Urothelium cell line (cell line): Measurements from ENCODE around the gene PRR7.
"Not testable (repeated sequence)": the region's sequence is repeated elsewhere in the genome, so short reads cannot be mapped to it uniquely, and the experiment has no call there.

ENCODE experiments used
- DNase-seq: peaks from one replicate; pipeline ENCODE4 v3.0.0; 2011; ENCODE audit warnings: low spot score, mixed read lengths
- FAIRE-seq: peaks from 2 replicates; lab custom pipeline; 2011; peaks lifted over from hg19 to GRCh38; lab: Jason Lieb, UNC

Gene PRR7

DNA sequence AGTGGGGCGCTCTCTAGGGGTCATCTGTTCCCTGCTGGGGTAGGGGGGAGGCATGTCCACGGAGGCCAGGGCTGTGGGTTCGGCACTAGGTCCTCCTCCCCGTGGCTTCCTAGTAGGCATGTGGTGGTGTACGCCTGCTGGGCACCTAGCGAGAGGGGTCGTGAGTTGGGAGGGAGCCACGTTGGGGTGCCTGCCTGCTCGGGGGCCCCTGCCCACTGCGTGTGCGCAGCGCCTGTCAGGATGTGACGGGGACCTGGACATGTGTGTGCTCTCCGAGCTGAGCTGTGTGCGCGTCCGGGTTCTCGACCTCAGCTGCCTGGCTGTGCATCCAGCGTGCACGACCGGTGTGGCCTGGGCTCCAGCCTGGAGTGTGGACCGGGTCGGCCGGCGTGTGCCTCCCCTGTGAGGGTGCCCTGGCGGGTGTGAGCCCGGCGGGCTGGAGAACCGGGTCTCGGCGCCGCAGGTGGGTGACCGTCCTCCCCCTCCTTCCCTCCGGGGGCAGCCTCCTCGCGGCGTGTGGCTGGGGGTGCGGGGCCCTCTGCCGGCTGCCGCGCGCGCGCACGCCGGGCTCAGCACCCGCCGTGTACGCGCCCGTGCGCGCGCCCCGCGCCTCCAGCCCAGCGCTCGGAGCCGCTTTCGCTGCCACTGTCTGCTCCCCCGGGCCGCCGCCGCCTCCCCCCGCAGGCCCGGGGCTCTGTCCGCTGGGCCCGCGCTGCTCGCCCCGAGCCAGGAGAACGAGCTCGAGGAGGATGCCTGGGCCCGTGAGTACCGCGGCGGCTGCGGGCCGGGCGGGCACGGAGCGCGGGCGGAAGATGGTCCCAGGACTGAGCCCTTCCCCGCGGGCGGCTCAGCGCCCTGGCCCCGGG lies at the start of gene PRR7:
Gene PRR7, plus strand, starts transcription at position 615 of the 866 bp plus-strand sequence. CDS start 8,254 bp downstream, outside the sequence.
- peak; percentile 91 for DNase-seq
- FAIRE-seq: peak; percentile 93

GRCh38 chr5:177397875-177398390 lies 48.7 kb upstream of the PRR7 start:
- DNase-seq: no peak
- FAIRE-seq: no peak

GRCh38 chr5:177399997-177400868 lies 46.4 kb upstream of the PRR7 start, which contains the start of gene PFN3:
Gene PFN3 (minus strand): TSS chr5:177400661. CDS start chr5:177400576, 85 bp downstream.
- DNase-seq (no peak), FAIRE-seq (no peak)

DNA sequence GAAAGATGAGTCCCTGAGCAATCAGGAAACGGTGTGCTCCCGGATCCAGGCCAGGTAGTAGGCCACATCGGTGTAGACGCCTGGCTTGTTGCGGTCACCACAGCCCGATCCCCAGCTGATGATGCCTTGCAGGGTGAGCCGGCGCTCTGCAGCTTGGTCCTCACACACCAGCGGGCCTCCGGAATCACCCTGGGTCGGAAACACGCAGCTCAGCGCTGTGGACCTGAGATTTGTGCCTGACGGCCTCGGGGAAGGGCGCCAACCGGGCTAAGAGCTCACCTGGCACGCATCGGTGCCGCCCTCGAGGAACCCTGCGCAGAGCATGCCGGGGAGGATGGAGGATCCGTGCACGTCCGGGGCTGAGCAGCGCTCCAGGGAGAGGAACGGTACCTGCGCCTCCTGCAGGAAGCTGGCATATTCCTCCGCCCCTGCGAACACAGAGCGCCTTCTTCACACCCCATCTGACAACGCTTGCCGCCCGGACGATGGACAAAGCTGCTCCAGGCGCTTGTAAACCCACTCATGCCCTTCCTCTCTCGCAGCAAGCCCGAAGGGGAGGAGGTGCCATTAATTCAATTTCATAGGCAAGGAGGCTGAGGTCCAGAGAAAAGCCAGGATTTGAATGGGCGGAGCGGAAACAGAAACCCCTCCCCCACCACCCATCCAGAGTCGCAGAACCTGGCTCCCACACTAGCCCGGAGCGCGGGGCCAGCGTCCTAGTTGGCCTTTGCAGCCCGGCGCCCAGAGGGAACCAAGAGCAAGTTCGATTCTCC lies 44.2 kb upstream of the PRR7 start:
- FAIRE-seq (no peak), DNase-seq (no peak)

- DNase-seq: no peak
- FAIRE-seq: no peak
Observed at GRCh38 chr5:177403102-177403791, 43.4 kb upstream of the PRR7 start.

GRCh38 chr5:177403792-177404640 lies 42.6 kb upstream of the PRR7 start:
- FAIRE-seq: peak; percentile 78
- DNase-seq: peak; percentile 92

DNA sequence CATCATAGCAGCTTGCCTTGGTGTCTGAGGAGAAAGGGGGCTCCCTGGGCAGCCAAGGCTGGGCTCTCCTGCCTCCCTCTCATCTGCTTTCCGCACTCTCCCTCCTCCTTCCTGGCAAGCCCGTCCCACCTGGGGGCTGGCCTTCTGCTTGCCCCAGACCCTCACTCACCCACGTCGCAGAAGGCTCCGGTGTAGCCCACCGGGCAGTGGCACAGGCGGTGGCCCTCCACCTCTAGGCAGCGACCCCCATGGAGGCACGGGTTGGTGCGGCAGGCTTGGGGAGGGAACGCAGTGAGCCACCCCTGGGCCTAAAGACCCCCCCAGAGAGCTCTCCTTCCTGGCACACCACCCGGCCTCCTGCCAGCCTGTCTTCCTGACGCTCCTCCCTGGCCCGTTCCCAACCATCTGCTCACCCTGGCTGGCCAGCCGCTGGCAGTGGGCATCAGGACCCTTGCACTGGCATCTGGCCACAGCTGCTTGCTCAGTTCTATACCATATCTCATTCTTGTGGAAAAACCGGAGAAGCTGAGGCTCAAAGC lies 41.9 kb upstream of the PRR7 start:
- FAIRE-seq (no peak), DNase-seq (peak; percentile 23)

DNA sequence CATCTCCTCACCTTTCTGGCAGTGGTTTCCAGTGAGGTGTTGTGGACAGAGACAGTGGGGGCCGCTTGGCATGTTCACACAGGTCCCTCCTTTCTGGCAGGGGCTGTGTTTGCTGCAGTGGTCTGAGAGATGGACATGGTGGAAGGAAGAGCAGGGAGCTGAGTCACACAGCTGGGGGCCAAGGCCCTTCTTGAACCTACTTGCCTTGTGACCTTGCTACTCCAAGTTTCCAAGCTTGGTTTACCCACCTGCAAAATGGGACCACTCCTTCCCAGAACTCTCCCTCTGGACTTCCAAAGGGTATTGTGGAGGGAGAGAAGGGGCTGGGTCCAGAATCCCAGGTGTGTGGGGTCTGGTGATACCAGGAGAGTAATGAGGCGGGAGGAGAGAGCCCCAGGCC lies 41.3 kb upstream of the PRR7 start:
- FAIRE-seq (no peak), DNase-seq (no peak)

GRCh38 chr5:177405805-177406204 lies 40.8 kb upstream of the PRR7 start:
- FAIRE-seq (no peak), DNase-seq (no peak)

DNA sequence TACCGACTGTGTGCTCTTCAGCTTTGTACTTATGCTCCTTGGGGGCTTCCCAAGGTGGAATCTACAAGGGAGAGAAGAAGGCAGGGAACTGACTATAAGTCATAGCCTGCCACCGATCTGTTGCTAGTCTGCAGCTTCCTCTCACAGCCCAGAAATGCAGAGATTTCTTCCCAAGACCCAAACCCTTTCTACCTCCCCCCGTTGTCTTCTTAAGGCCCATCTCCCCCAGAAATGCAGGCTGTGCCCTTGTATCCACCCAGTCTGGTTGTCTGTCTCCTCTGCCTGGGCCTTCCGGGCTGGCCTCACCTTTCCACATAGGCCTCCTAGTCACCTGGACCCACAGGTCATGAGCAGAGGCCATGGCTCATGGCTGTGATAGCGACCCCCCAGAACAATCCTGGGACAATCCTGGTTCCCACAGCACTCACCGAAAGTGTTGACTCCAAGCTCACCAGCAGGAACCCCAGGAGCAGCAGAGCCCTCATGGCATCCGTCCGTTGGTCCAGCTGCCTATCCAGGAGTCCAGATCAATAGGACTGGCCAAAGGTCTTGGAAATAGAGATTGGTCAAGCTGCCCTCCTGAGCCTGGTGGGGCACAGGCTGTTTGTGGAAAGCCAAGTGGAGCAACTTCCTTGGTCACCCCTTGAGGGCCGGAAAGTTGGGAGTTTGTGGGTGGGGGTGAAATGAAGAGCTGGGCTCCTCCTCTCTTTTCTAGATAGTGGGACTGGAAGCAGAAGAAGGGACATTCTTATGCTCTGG lies 37.4 kb upstream of the PRR7 start, which contains the start of gene F12:
Gene F12, minus strand, starts transcription at position 522 of the 759 bp plus-strand sequence. Its CDS starts 37 bp downstream, at position 485.
- DNase-seq: no peak
- FAIRE-seq: no peak

DNA sequence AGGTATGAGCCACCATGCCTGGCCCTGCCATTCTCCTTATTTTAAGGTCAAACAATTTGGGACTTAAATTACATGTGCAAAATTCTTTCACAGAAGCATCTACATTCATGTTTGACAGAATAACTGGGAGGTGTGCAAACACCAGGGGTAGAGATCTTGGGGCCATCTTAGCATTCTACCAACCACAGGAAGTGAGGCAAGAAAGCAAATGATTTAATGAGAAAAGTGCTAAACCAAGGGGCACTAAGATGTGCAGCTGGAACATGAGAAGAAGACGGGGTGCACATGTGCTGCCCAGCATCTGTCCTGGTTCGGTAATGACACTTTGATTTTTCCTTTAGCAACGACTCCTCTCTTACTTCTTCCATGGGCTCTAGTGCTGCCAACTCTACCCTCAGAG lies 36.0 kb upstream of the PRR7 start:
- DNase-seq: no peak
- no peak for FAIRE-seq

DNA sequence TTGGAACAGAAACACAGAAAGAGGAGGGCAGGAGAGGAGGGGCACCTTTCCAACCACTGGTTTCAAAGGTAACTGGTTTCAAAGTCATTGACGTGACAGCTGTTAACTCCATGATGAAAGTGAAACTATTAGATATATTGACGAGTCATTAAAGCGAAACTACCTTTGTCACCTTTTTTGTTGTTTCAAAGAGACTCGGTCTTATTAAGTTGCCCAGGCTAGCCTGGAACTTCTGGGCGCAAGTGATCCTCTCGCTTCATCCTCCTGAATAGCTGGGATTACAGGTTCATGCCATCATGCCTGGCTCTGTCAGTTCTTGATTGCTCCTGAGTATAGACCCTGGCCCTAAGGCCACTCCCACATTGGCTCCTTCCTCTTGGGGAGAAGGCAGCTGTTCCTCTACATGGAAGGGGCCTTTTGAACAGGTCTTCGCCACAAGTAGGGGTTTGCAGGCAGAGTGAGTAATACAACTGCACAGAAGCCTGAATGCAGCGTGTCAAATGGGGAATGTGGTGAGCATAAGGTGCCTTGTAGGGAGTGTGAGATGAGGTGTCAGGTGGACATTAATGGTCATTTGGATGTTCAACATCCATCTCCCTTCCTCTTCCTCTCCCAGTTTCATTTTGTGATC lies 33.9 kb upstream of the PRR7 start:
- DNase-seq: no peak
- FAIRE-seq: no peak

DNA sequence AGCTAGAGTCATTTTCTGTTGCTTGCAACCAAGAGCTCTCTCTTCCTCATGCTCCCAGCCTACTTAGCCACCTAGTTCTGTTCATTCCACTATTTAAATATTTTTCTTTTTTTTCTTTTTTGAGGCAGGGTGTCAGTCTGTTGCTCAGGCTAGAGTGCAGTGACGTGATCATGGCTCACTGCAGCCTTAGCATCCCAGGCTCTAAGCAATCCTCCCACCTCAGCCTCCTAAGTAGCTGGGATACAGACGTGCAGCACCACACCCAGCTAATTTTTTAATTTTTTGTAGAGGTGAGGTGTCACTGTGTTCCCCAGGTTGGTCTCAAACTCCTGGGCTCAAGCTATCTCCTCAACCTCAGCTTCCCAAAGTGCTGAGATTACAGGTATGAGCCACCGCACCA lies 32.1 kb upstream of the PRR7 start:
- DNase-seq: no peak
- FAIRE-seq: no peak

DNA sequence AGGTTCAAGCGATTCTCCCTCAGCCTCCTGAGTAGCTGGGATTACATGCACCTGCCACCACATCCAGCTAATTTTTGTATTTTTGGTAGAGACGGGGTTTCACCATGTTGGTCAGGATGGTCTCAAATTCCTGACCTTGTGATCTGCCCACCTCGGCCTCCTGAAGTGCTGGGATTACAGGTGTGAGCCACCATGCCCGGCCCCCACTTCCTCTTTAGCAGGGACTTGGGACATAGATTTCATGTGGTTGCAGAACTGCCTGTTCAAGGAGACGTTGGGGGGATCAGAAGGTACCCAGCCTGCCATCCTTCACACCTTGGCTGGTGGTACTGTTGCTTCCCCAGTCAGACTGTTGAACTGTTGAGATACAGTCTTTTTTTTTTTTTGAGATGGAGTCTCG lies 29.5 kb upstream of the PRR7 start:
- not testable (repeated sequence) for FAIRE-seq, DNase-seq

DNA sequence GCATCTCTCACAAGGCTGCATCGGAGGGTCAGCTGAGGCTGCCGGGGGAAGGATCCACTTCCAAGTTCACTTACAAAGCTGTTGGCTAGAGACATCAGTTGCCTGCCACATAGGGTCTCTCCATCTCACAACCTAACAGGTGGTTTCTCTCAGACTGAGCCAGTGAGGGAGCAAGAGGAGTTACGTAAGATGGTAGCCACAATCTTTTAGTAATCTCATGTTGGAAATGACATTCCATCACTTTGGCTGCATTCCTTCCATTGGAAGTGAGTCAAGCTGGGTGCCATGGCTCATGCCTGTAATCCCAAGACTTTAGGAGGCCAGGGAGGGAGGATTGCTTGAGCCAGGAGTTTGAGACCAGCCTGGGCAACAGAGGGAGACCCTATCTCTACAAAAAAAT lies 27.6 kb upstream of the PRR7 start:
- no peak for FAIRE-seq

GRCh38 chr5:177420472-177420871 lies 26.1 kb upstream of the PRR7 start:
- DNase-seq, FAIRE-seq: not testable (repeated sequence)

More for the DNA sequence above, 27.6 kb upstream of the PRR7 start:
- no peak for DNase-seq

DNA sequence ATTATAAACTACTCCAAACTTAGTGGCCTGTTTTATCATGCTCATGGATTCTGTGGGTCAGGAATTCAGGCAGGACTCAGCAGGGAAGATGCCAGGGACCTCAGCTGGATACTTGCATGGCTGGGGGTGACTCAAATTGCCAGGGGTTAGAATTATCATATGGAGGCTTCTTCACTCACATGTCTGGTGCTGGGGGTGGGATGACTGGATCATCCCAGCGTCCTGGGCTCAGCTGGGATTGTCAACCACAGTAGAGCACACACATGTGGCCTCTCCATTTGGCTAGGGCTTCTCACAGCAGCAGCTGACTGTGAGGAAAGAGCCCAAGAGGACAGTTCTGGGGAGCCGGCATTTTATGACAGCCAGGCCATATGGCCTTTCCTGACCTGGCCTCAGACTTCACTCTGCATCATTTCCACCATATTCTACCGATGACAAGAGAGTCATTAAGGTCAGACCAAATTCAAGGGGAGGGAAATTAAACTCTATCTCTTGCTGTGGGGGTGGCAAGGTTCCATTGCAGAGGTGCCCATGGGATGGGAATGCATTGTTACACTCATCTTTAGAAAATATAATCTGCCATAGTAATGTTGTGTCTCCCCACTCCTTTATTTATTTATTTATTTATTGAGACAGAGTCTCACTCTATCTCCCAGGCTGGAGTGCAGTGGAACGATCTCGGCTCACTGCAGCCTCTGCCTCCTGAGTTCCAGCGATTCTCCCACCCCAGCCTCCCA lies 25.4 kb upstream of the PRR7 start:
- FAIRE-seq (no peak), DNase-seq (no peak)
